K562 (cell line): ENCODE data around the gene CSN1S1. TPM values are rescaled to one million over a fixed set of nuclear protein-coding genes. Genes with fewer than 3 reads are reported as not detected.

Experiments used
- ATAC-seq: fragments of 200-7000 bp; cut with Tn5 transposase; 3 replicates; pipeline ENCODE4 v1.9.1; 2020; ENCODE audit warnings: moderate library complexity
- BruUV-seq: library from RNA; stranded (reverse); fragments of 400-500 nt; replicated peaks from 2 replicates; lab custom pipeline; 2021; lab: Mats Ljungman, UMichigan
- CTCF ChIA-PET: fragments of 300-600 bp; formaldehyde crosslinking; extraction: SDS; loops from one replicate; lab custom pipeline; 2021; ENCODE audit warnings: low intra/inter-chr PET ratio; lab: Yijun Ruan, JAX
- POLR2A ChIA-PET: fragments of 300-600, 350-650 bp; sonication (Branson Sonifier 250); formaldehyde crosslinking; extraction: SDS; loops from one replicate; lab custom pipeline; 2021; ENCODE audit warnings: antibody characterized with exemption, inconsistent platforms; lab: Yijun Ruan, JAX
- DNase-seq, 4 experiments: peaks; one replicate each; pipeline versions ENCODE4 v3.0.0 to v3.0.0-alpha.2; 2011 to 2018; ENCODE audit warnings: low spot score in 3 of 4, mixed read lengths in 3 of 4; ENCODE audit errors: extremely low read depth in 1 of 4
- FAIRE-seq: peaks from 2 replicates; lab custom pipeline; 2011; peaks lifted over from hg19 to GRCh38; lab: Jason Lieb, UNC
- H2AFZ ChIP-seq: 2 replicates; pipeline ENCODE4 v1.6.0; 2011; ENCODE audit warnings: low read depth, low read length, control low read depth, inconsistent platforms
- H3K27ac ChIP-seq: fragments of 200-600 bp; 3 replicates; pipeline ENCODE4 v1.8.0; 2011; ENCODE audit warnings: low read depth, mild to moderate bottlenecking, control low read depth, inconsistent platforms, low read length, moderate library complexity, mixed read lengths; ENCODE audit errors: extremely low read depth
- H3K27me3 ChIP-seq, 2 experiments: fragments of 300-600 bp in 1 of 2; 2 replicates in 1 of 2; 3 replicates in 1 of 2; pipeline versions ENCODE4 v1.6.0 to v1.8.0; 2011; ENCODE audit warnings: inconsistent platforms in 2 of 2, low read length in 2 of 2, mild to moderate bottlenecking in 1 of 2, mixed read lengths in 1 of 2, moderate library complexity in 1 of 2; ENCODE audit not compliant: control insufficient read depth in 2 of 2, insufficient read depth in 2 of 2
- H3K36me3 ChIP-seq: fragments of 300-600 bp; 3 replicates; pipeline ENCODE4 v1.8.0; 2011; ENCODE audit warnings: mild to moderate bottlenecking, low read length, inconsistent platforms; ENCODE audit not compliant: control insufficient read depth, insufficient read depth
- H3K4me1 ChIP-seq, 2 experiments: fragments of 200-600 bp in 1 of 2; replicated peaks in 1 of 2; 2 replicates in 1 of 2; 3 replicates in 1 of 2; pipeline versions ENCODE4 v1.5.1 to v1.8.0; 2011; ENCODE audit warnings: inconsistent platforms in 2 of 2, low read length in 2 of 2, mild to moderate bottlenecking in 1 of 2, mixed read lengths in 1 of 2, moderate library complexity in 1 of 2; ENCODE audit not compliant: control insufficient read depth in 2 of 2, insufficient read depth in 2 of 2
- H3K4me2 ChIP-seq: 2 replicates; pipeline ENCODE4 v1.6.1; 2011; ENCODE audit warnings: low read length, control low read depth, inconsistent platforms, mixed read lengths; ENCODE audit not compliant: insufficient read depth
- H3K4me3 ChIP-seq: fragments of 200-600 bp; sonication (generic), shearing (Covaris generic); 2 replicates; pipeline ENCODE4 v1.5.1; 2016; ENCODE audit warnings: control low read depth, inconsistent platforms
- H3K79me2 ChIP-seq: fragments of 200-600 bp; 3 replicates; pipeline ENCODE4 v1.8.0; 2011; ENCODE audit warnings: low read length, inconsistent platforms; ENCODE audit not compliant: control insufficient read depth, insufficient read depth
- H3K9ac ChIP-seq, 2 experiments: 2 replicates each; pipeline versions ENCODE4 v1.6.0 to v1.6.1; 2011; ENCODE audit warnings: low read depth in 2 of 2, low read length in 2 of 2, control low read depth in 1 of 2, inconsistent platforms in 1 of 2, mild to moderate bottlenecking in 1 of 2, mixed read lengths in 1 of 2; ENCODE audit not compliant: insufficient read depth in 1 of 2
- H3K9me1 ChIP-seq: one replicate; pipeline ENCODE4 v1.6.0; 2011; ENCODE audit warnings: inconsistent platforms, mild to moderate bottlenecking, low read length, moderate library complexity; ENCODE audit not compliant: control insufficient read depth, insufficient read depth
- H3K9me3 ChIP-seq: replicated peaks from 2 replicates; pipeline ENCODE4 v1.5.1; 2011; ENCODE audit warnings: low read depth, low read length, inconsistent platforms; ENCODE audit not compliant: control insufficient read depth, insufficient read depth
- H4K20me1 ChIP-seq: replicated peaks from 2 replicates; pipeline ENCODE4 v1.6.1; 2011; ENCODE audit warnings: low read length, inconsistent platforms, mixed read lengths; ENCODE audit not compliant: control insufficient read depth, insufficient read depth
- ARID1B ChIP-seq: fragments of 450-650 bp; IDR thresholded peaks from 2 replicates; pipeline ENCODE4 v1.6.1; 2016; ENCODE audit warnings: antibody characterized with exemption, mild to moderate bottlenecking, inconsistent platforms
- ESRRA ChIP-seq: fragments of 450-650 bp; IDR thresholded peaks from 2 replicates; pipeline ENCODE4 v1.6.1; 2014; ENCODE audit warnings: low read depth, mild to moderate bottlenecking, moderate library complexity, borderline replicate concordance
- FOXJ2 ChIP-seq: fragments of 200-800 bp; sonication (Bioruptor generic); IDR thresholded peaks from 2 replicates; pipeline ENCODE4 v1.6.1; 2016; ENCODE audit warnings: missing genetic modification characterization, missing compliant biosample characterization
- GMEB1 ChIP-seq: fragments of 250-450 bp; sonication (Bioruptor Pico); IDR thresholded peaks from 2 replicates; pipeline ENCODE4 v1.4.0; 2020; ENCODE audit warnings: mild to moderate bottlenecking
- HINFP ChIP-seq: fragments of 450-650 bp; conservative IDR thresholded peaks from 2 replicates; pipeline ENCODE4 v1.6.1; 2016; ENCODE audit warnings: missing genetic modification characterization, low read depth, mild to moderate bottlenecking, control low read depth, missing compliant biosample characterization
- PCBP2 ChIP-seq: fragments of 200-400 bp; formaldehyde crosslinking; IDR thresholded peaks from 2 replicates; pipeline ENCODE4 v1.6.1; 2018; ENCODE audit warnings: low read length, low read depth, mild to moderate bottlenecking, moderate library complexity; ENCODE audit not compliant: poor library complexity, severe bottlenecking
- RBM17 ChIP-seq: fragments of 200-400 bp; formaldehyde crosslinking; IDR thresholded peaks from 2 replicates; pipeline ENCODE4 v1.6.1; 2017; ENCODE audit warnings: low read depth, mild to moderate bottlenecking, low read length, borderline replicate concordance
- TGIF2 ChIP-seq: sonication (generic); formaldehyde crosslinking; IDR thresholded peaks from 2 replicates; pipeline ENCODE4 v1.8.1; 2022; ENCODE audit warnings: mild to moderate bottlenecking, missing genetic modification reagents, moderate library complexity
- THAP12 ChIP-seq: fragments of 250-450 bp; sonication (Bioruptor Pico); IDR thresholded peaks from 2 replicates; pipeline ENCODE4 v1.9.0; 2021; ENCODE audit warnings: mild to moderate bottlenecking, inconsistent platforms
- ZNF512 ChIP-seq: IDR thresholded peaks from 2 replicates; pipeline ENCODE4 v1.6.1; 2016; ENCODE audit warnings: missing genetic modification characterization, missing compliant biosample characterization
- ZNF551 ChIP-seq: fragments of 250-450 bp; sonication (Bioruptor Pico); IDR thresholded peaks from 2 replicates; pipeline ENCODE4 v1.5.0; 2021; ENCODE audit warnings: mild to moderate bottlenecking, moderate library complexity
- ZNF584 ChIP-seq: fragments of 200-800 bp; sonication (Bioruptor generic); IDR thresholded peaks from 2 replicates; pipeline ENCODE4 v1.6.1; 2016; ENCODE audit warnings: low read depth, mild to moderate bottlenecking, missing genetic modification characterization, missing compliant biosample characterization
- ZNF785 ChIP-seq: fragments of 250-450 bp; sonication (Bioruptor Pico); IDR thresholded peaks from 2 replicates; pipeline ENCODE4 v1.4.0; 2020; ENCODE audit warnings: mild to moderate bottlenecking
- ZSCAN29 ChIP-seq: fragments of 450-650 bp; IDR thresholded peaks from 2 replicates; pipeline ENCODE4 v1.6.1; 2017
- WGBS: fragments of 100-300 bp; shearing (Covaris generic); methylation state at CpG from one replicate; pipeline ENCODE4 v1.1.6; 2016; ENCODE audit warnings: low coverage, mixed read lengths; ENCODE audit not compliant: insufficient coverage; ENCODE audit errors: missing lambda C conversion rate; 5-methylcytosine and 5-hydroxymethylcytosine counted together
- in situ Hi-C: fragments of 300-500 bp; cut with MboI; formaldehyde crosslinking; loops from 4 replicates; pipeline ENCODE4 v1.15.0; 2018; ENCODE audit warnings: inconsistent platforms, mixed read lengths
- intact Hi-C: fragments of 100-400 bp; cut with micrococcal nuclease; formaldehyde crosslinking; loops from 2 replicates; pipeline ENCODE4 v1.14.2; 2022
- polyA plus RNA-seq, 8 experiments: library from polyadenylated mRNA; depleted of rRNA in 4 of 8; stranded (reverse) in 5 of 8; unstranded in 3 of 8; fragments of >200 nt; fragmentation: Nextera tagmentation in 2 of 8; fragmentation: Illumina TruSeq in 1 of 8; extraction: Ambion mirVana in 2 of 8; extraction: Trizol in 1 of 8; gene quantifications; 2 replicates each; pipeline versions ENCODE4 v1.2.1 to v1.2.3, GENCODE V29; 2011 to 2014; ENCODE audit warnings: inconsistent platforms in 1 of 8, missing spikeins in 1 of 8
- total RNA-seq, 7 experiments: library from RNA; depleted of rRNA in 6 of 7; stranded (reverse); fragments of >200 nt in 6 of 7; fragmentation: Illumina TruSeq in 2 of 7; extraction: Trizol in 2 of 7; gene quantifications; 2 replicates each; pipeline versions ENCODE4 v1.2.1 to v1.2.3, GENCODE V29; 2011 to 2021; ENCODE audit warnings: low replicate concordance in 1 of 7

CSN1S1 gene
- total and polyA plus RNA-seq, 9 of the 15 experiments (the other 6 are each of a cell fraction or from before 2014, with no cell fraction given): not detected

- no TSS peak for BruUV-seq
- Histone ChIP-seq H3K4me2 (no peak overlapping the region), H3K4me1 (no peaks in the 10 kb centered on the region), H3K4me3 (no peak overlapping the region), H3K9ac (no peak overlapping the region), H3K36me3 (no peaks in the 10 kb centered on the region), H4K20me1 (no peaks in the 10 kb centered on the region), H3K79me2 (no peaks in the 10 kb centered on the region), H3K9me3 (no peaks in the 10 kb centered on the region), H3K27ac (no peak overlapping the region), H2AFZ (no peak overlapping the region), H3K9me1 (no peaks in the 10 kb centered on the region), H3K27me3 (no peaks in the 10 kb centered on the region)
- POLR2A ChIA-PET: no interaction called here
- ATAC-seq: no peak
- WGBS: 0% methylated on average over 5 of the region's 5 CpGs
- in situ Hi-C loops (no loop called here), intact Hi-C loops (no loop called here)
- DNase-seq: no peak
- TF ChIP-seq ZNF785 (CRISPR knock-in tag) (no peak), THAP12 (CRISPR knock-in tag) (no peak), TGIF2 (CRISPR knock-in tag) (no peak), PCBP2 (no peak), HINFP (tag) (no peak), ARID1B (no peak), ZSCAN29 (no peak), GMEB1 (CRISPR knock-in tag) (no peak), ZNF551 (CRISPR knock-in tag) (no peak), ESRRA (no peak), FOXJ2 (tag) (no peak), ZNF584 (CRISPR knock-in tag) (no peak), ZNF512 (tag) (no peak), RBM17 (no peak)
- no peak for FAIRE-seq
- CTCF ChIA-PET: no interaction called here
Measured at GRCh38 chr4:69894186-69894585, 36.7 kb upstream of the CSN1S1 start.
